ENCODE results near the gene FAM177A1.
A peak's percentile ranks its signal among the peaks of the same experiment; 100 is the strongest.

FAM177A1 gene

GRCh38 chr14:35122696-35123387 is 76.8 kb downstream of the FAM177A1 start:
- H3K4me1 ChIP-seq (ENCODE audit: low read depth, poor library complexity, severe bottlenecking), result peaks cover 18% of the 10 kb centered on the region
- no peak overlapping the region for H3K4me3 ChIP-seq (IDR thresholded peaks at IDR 0.05; ENCODE audit: insufficient read depth, low read depth, low read length)
- peak overlapping the region; percentile 99 for H3K9ac ChIP-seq
- H3K4me2 ChIP-seq, result peak overlapping the region; percentile 69
- no peaks in the 10 kb centered on the region for H3K36me3 ChIP-seq (ENCODE audit: insufficient read depth)
- peaks cover 7% of the 10 kb centered on the region; the same call in 1 of the 2 replicates for H3K79me2 ChIP-seq (ENCODE audit: insufficient read depth, low read depth)
- H3K27me3 ChIP-seq (ENCODE audit: insufficient read depth, low read depth), result no peaks in the 10 kb centered on the region
- H4K20me1 ChIP-seq (ENCODE audit: insufficient read depth), result no peaks in the 10 kb centered on the region
- H3K27ac ChIP-seq, result peak overlapping the region; percentile 100
- peak overlapping the region; percentile 89 for H2AFZ ChIP-seq (ENCODE audit: low read depth)
- TF ChIP-seq CTCF (conservative IDR thresholded peaks at IDR 0.05; ENCODE audit: low read depth, low read length), result no peak

- Histone ChIP-seq H3K4me1 (ENCODE audit: low read depth, poor library complexity, severe bottlenecking) (peaks cover 18% of the 10 kb centered on the region), H3K4me2 (peak overlapping the region; percentile 69), H2AFZ (ENCODE audit: low read depth) (peak overlapping the region; percentile 89; the same call in 1 of the 2 replicates), H3K27me3 (ENCODE audit: insufficient read depth, low read depth) (no peaks in the 10 kb centered on the region), H4K20me1 (ENCODE audit: insufficient read depth) (no peaks in the 10 kb centered on the region), H3K36me3 (ENCODE audit: insufficient read depth) (no peaks in the 10 kb centered on the region), H3K79me2 (ENCODE audit: insufficient read depth, low read depth) (peaks cover 7% of the 10 kb centered on the region; the same call in 1 of the 2 replicates), H3K9ac (no peak overlapping the region; the same call in 1 of the 2 replicates), H3K4me3 (IDR thresholded peaks at IDR 0.05; ENCODE audit: insufficient read depth, low read depth, low read length) (no peak overlapping the region), H3K27ac (no peak overlapping the region)
- TF ChIP-seq CTCF (conservative IDR thresholded peaks at IDR 0.05; ENCODE audit: low read depth, low read length), result no peak
Observed at GRCh38 chr14:35123388-35123703, 77.3 kb downstream of the FAM177A1 start.

- no peak overlapping the region for H3K9ac ChIP-seq
- TF ChIP-seq CTCF (conservative IDR thresholded peaks at IDR 0.05; ENCODE audit: low read depth, low read length), result no peak
- H3K27me3 ChIP-seq (ENCODE audit: insufficient read depth, low read depth), result no peaks in the 10 kb centered on the region
- H3K79me2 ChIP-seq (ENCODE audit: insufficient read depth, low read depth), result peaks cover 7% of the 10 kb centered on the region; the same call in 1 of the 2 replicates
- H3K36me3 ChIP-seq (ENCODE audit: insufficient read depth), result no peaks in the 10 kb centered on the region
- 0 out of 2 replicates have a peak overlapping the region, but pooled peaks have one; percentile 13 for H3K4me2 ChIP-seq
- H3K4me3 ChIP-seq (IDR thresholded peaks at IDR 0.05; ENCODE audit: insufficient read depth, low read depth, low read length), result no peak overlapping the region
- no peak overlapping the region for H2AFZ ChIP-seq (ENCODE audit: low read depth)
- peaks cover 18% of the 10 kb centered on the region for H3K4me1 ChIP-seq (ENCODE audit: low read depth, poor library complexity, severe bottlenecking)
- no peak overlapping the region for H3K27ac ChIP-seq
- H4K20me1 ChIP-seq (ENCODE audit: insufficient read depth), result no peaks in the 10 kb centered on the region
Observed at GRCh38 chr14:35124127-35124526, 78.1 kb downstream of the FAM177A1 start.
